SKM-1 (cell line): ENCODE measurements around the gene IDH3A.

Source experiments
- DNase-seq: peaks from one replicate; lab custom pipeline; 2025; ENCODE audit not compliant: unreplicated experiment; lab: John Stamatoyannopoulos, UW

The IDH3A gene

GRCh38 chr15:78149068-78149804 is at the start of gene IDH3A:
IDH3A (plus strand) TSS chr15:78149362; CDS start chr15:78149404, 42 bp downstream.
- DNase-seq, result peak; percentile 95

- DNase-seq, result no peak
Measured at GRCh38 chr15:78100886-78101285, 48.3 kb upstream of the IDH3A start.

- DNase-seq, result no peak
Measured at GRCh38 chr15:78101423-78102105, 47.6 kb upstream of the IDH3A start.

GRCh38 chr15:78102211-78102610 is 47.0 kb upstream of the IDH3A start:
- DNase-seq, result no peak

GRCh38 chr15:78102741-78103140 is 46.4 kb upstream of the IDH3A start:
- no peak for DNase-seq

GRCh38 chr15:78103406-78104118 is 45.6 kb upstream of the IDH3A start:
- peak; percentile 28 for DNase-seq

- DNase-seq, result no peak
Measured at GRCh38 chr15:78104119-78104479, 45.1 kb upstream of the IDH3A start.

- DNase-seq, result no peak
Measured at GRCh38 chr15:78104566-78105475, 44.3 kb upstream of the IDH3A start.

GRCh38 chr15:78105476-78106241 is 43.5 kb upstream of the IDH3A start:
- DNase-seq, result no peak

- no peak for DNase-seq
Measured at GRCh38 chr15:78107471-78107870, 41.7 kb upstream of the IDH3A start.

GRCh38 chr15:78108300-78109084 is 40.7 kb upstream of the IDH3A start:
- peak; percentile 78 for DNase-seq

GRCh38 chr15:78109156-78109555 is 40.0 kb upstream of the IDH3A start:
- DNase-seq, result no peak

GRCh38 chr15:78110096-78110495 is 39.1 kb upstream of the IDH3A start:
- no peak for DNase-seq

- no peak for DNase-seq
Measured at GRCh38 chr15:78110916-78111475, 38.2 kb upstream of the IDH3A start.

- no peak for DNase-seq
Measured at GRCh38 chr15:78111788-78112187, 37.4 kb upstream of the IDH3A start.

- no peak for DNase-seq
Measured at GRCh38 chr15:78112551-78112950, 36.6 kb upstream of the IDH3A start.

GRCh38 chr15:78120523-78120922 is 28.6 kb upstream of the IDH3A start:
- DNase-seq, result no peak

- DNase-seq, result no peak
Measured at GRCh38 chr15:78125267-78125666, 23.9 kb upstream of the IDH3A start.

- no peak for DNase-seq
Measured at GRCh38 chr15:78127882-78128281, 21.3 kb upstream of the IDH3A start.
